Trophoblast cell (in vitro differentiated cells and primary cell): ENCODE data around the gene USP11.
"Not testable (repeated sequence)": the region's sequence is repeated elsewhere in the genome, so short reads cannot be mapped to it uniquely, and the experiment has no call there.

ENCODE experiments used
- DNase-seq, 2 donors: peaks; one replicate each; pipeline ENCODE4 v3.0.0-alpha.2; 2016
- H2AFZ ChIP-seq: 2 replicates; pipeline ENCODE4 v1.6.1; 2013; ENCODE audit warnings: low read length, moderate library complexity, mild to moderate bottlenecking; ENCODE audit not compliant: insufficient read depth, poor library complexity
- H2AK5ac ChIP-seq: 2 replicates; pipeline ENCODE4 v1.6.1; 2013; ENCODE audit warnings: mild to moderate bottlenecking, low read length
- H2BK120ac ChIP-seq: 2 replicates; pipeline ENCODE4 v1.6.1; 2013; ENCODE audit warnings: low read length, mild to moderate bottlenecking, moderate library complexity; ENCODE audit not compliant: insufficient read depth, poor library complexity
- H2BK12ac ChIP-seq: 2 replicates; pipeline ENCODE4 v1.6.1; 2013; ENCODE audit warnings: mild to moderate bottlenecking, low read length, moderate library complexity
- H2BK5ac ChIP-seq: 2 replicates; pipeline ENCODE4 v1.6.1; 2013; ENCODE audit warnings: low read length, low read depth, moderate library complexity, mild to moderate bottlenecking; ENCODE audit not compliant: poor library complexity
- H3K14ac ChIP-seq: 2 replicates; pipeline ENCODE4 v1.6.1; 2013; ENCODE audit warnings: mild to moderate bottlenecking, low read length
- H3K18ac ChIP-seq: 2 replicates; pipeline ENCODE4 v1.6.1; 2013; ENCODE audit warnings: mild to moderate bottlenecking, low read length
- H3K23ac ChIP-seq: 2 replicates; pipeline ENCODE4 v1.6.1; 2013; ENCODE audit warnings: low read length
- H3K27ac ChIP-seq: 2 replicates; pipeline ENCODE4 v1.5.1; 2013; ENCODE audit warnings: low read depth, mild to moderate bottlenecking, inconsistent platforms, low read length, moderate library complexity
- H3K27me3 ChIP-seq: 2 replicates; pipeline ENCODE4 v1.6.1; 2013; ENCODE audit warnings: inconsistent platforms, mild to moderate bottlenecking, low read length, moderate library complexity; ENCODE audit not compliant: insufficient read depth
- H3K36me3 ChIP-seq, 2 experiments: 1 replicate in 1 of 2; 2 replicates in 1 of 2; pipeline ENCODE4 v1.6.1; 2013; ENCODE audit warnings: low read length in 2 of 2, mild to moderate bottlenecking in 2 of 2, moderate library complexity in 1 of 2; ENCODE audit not compliant: insufficient read depth in 2 of 2, control insufficient read depth in 1 of 2
- H3K4ac ChIP-seq: 2 replicates; pipeline ENCODE4 v1.6.1; 2013; ENCODE audit warnings: low read depth, mild to moderate bottlenecking, low read length, moderate library complexity
- H3K4me1 ChIP-seq, 2 experiments: 1 replicate in 1 of 2; 2 replicates in 1 of 2; pipeline ENCODE4 v1.6.1; 2013; ENCODE audit warnings: low read length in 2 of 2, mild to moderate bottlenecking in 2 of 2, moderate library complexity in 1 of 2; ENCODE audit not compliant: insufficient read depth in 2 of 2, control insufficient read depth in 1 of 2
- H3K4me2 ChIP-seq: 2 replicates; pipeline ENCODE4 v1.6.1; 2013; ENCODE audit warnings: inconsistent platforms, mild to moderate bottlenecking, low read length, moderate library complexity
- H3K4me3 ChIP-seq: 2 replicates; pipeline ENCODE4 v1.5.1; 2013; ENCODE audit warnings: mild to moderate bottlenecking, low read depth, low read length, inconsistent platforms
- H3K79me1 ChIP-seq: one replicate; pipeline ENCODE4 v1.6.1; 2013; ENCODE audit warnings: low read length
- H3K79me2 ChIP-seq: 2 replicates; pipeline ENCODE4 v1.6.1; 2013; ENCODE audit warnings: low read length, mild to moderate bottlenecking; ENCODE audit not compliant: control insufficient read depth, insufficient read depth, poor library complexity
- H3K9ac ChIP-seq: 2 replicates; pipeline ENCODE4 v1.6.1; 2013; ENCODE audit warnings: mild to moderate bottlenecking, low read length
- H3K9me3 ChIP-seq: 2 replicates; pipeline ENCODE4 v1.6.1; 2013; ENCODE audit warnings: low read depth, mild to moderate bottlenecking, control low read depth, inconsistent platforms, low read length; ENCODE audit not compliant: insufficient read depth
- H4K12ac ChIP-seq: 2 replicates; pipeline ENCODE4 v1.6.1; 2013; ENCODE audit warnings: low read depth, mild to moderate bottlenecking, low read length, moderate library complexity
- H4K8ac ChIP-seq: 2 replicates; pipeline ENCODE4 v1.6.1; 2013; ENCODE audit warnings: low read depth, mild to moderate bottlenecking, low read length, moderate library complexity
- H4K91ac ChIP-seq: one replicate; pipeline ENCODE4 v1.6.1; 2013; ENCODE audit warnings: low read depth, mild to moderate bottlenecking, low read length, moderate library complexity
- WGBS: extraction: QIAGEN DNeasy Blood & Tissue Kit; methylation state at CpG from one replicate; pipeline ENCODE4 v1.1.7; 2013; ENCODE audit warnings: missing lambda C conversion rate; ENCODE audit not compliant: insufficient read length, insufficient coverage; ENCODE audit errors: extremely low coverage; 5-methylcytosine and 5-hydroxymethylcytosine counted together

Gene USP11

DNA sequence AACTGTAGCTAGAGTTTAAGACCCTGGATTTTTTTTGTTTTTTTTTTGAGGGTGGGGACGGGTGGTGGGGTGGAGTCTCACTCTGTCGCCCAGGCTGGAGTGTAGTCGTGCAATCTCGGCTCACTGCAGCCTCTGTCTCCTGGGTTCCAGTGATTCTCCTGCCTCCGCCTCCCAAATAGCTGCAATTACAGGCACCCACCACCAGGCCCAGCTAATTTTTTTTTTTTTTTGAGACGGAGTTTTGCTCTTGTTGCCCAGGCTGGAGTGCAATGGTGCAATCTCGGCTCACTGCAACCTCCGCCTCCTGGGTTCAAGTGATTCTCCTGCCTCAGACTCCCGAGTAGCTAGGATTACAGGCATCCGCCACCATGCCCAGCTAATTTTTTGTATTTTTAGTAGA lies 51.8 kb downstream of the USP11 start:
- not testable (repeated sequence) for H3K9me3 ChIP-seq, H3K4ac ChIP-seq, H2BK120ac ChIP-seq, H4K91ac ChIP-seq, H3K23ac ChIP-seq, H3K14ac ChIP-seq, H3K9ac ChIP-seq, H3K18ac ChIP-seq, H3K27ac ChIP-seq, H4K8ac ChIP-seq, H3K4me3 ChIP-seq, H3K36me3 ChIP-seq, H3K79me2 ChIP-seq, H3K79me1 ChIP-seq, H2AK5ac ChIP-seq, H2BK5ac ChIP-seq, H2AFZ ChIP-seq, H3K4me2 ChIP-seq, H3K4me1 ChIP-seq, DNase-seq, H4K12ac ChIP-seq, H3K27me3 ChIP-seq, H2BK12ac ChIP-seq
- no CpG with 5 or more reads among the region's 10 CpGs for WGBS

DNA sequence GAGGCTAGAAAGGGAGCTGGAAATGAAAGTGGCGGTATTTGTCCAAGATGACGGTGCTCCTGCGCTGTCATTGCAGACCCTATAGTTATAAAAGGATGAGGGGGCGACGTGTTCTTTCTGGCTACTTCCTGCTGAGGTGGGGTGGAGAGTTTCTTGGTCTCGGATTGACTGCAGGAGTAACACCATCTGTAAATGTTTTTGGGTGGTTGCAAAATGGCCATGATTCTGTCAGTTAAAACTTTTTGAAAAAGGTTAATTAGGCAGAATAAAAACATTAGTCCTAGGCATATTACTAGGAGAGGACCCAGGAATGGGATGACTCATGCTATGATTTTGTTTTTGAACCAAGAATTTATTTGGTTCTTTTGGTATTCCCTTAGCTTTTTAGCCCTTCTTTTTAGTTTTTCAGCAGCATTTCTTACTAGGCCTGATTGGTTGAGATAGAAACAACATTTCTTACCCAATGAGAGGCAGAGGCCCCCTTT lies 53.1 kb downstream of the USP11 start:
- WGBS: no CpG with 5 or more reads among the region's 6 CpGs
- H3K9ac ChIP-seq: no peak overlapping the region
- H2BK12ac ChIP-seq: no peak overlapping the region
- H3K4me1 ChIP-seq: no peaks in the 10 kb centered on the region
- H3K27ac ChIP-seq: no peak overlapping the region
- no peak overlapping the region for H4K8ac ChIP-seq
- H3K18ac ChIP-seq: no peak overlapping the region
- no peak overlapping the region for H4K91ac ChIP-seq
- H3K27me3 ChIP-seq: no peaks in the 10 kb centered on the region
- no peaks in the 10 kb centered on the region for H3K79me2 ChIP-seq
- H3K4ac ChIP-seq: no peak overlapping the region
- H3K79me1 ChIP-seq: no peaks in the 10 kb centered on the region
- H2BK120ac ChIP-seq: no peak overlapping the region
- no peaks in the 10 kb centered on the region for H3K36me3 ChIP-seq
- H3K4me3 ChIP-seq: no peak overlapping the region
- no peak overlapping the region for H3K4me2 ChIP-seq
- H2AFZ ChIP-seq: no peak overlapping the region
- no peak for DNase-seq
- H3K23ac ChIP-seq: no peak overlapping the region
- no peak overlapping the region for H3K14ac ChIP-seq
- H3K9me3 ChIP-seq: no peaks in the 10 kb centered on the region
- no peak overlapping the region for H2BK5ac ChIP-seq
- no peak overlapping the region for H2AK5ac ChIP-seq
- H4K12ac ChIP-seq: no peak overlapping the region

DNA sequence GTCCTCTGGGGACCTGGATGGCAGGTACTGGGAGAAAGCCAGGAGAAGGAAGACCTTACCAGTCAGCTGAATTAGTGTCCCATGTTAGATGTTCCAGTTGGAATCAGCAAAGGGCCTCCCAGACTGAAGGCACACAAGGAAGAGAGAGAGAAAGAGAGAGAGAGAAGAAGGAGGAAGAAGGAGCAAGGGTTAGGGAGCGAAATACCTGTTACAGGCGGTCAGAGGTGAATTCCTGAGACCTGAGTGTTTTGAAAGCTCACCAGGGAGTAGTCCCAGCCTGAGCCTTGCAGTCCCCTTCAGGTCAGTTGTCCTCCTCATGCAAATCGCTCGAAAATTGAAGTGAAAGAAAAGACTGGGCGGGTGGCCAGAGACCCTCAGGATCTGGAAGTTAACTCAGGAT lies 60.3 kb downstream of the USP11 start:
- Histone ChIP-seq H3K36me3 (no peaks in the 10 kb centered on the region), H3K4me3 (no peak overlapping the region), H3K4ac (no peak overlapping the region), H3K18ac (no peak overlapping the region), H4K12ac (no peak overlapping the region), H3K4me1 (peaks cover 0 to 6% of the 10 kb centered on the region in 2 experiments), H3K27ac (no peak overlapping the region), H2AK5ac (no peak overlapping the region), H3K9me3 (no peaks in the 10 kb centered on the region), H3K27me3 (no peaks in the 10 kb centered on the region), H2BK5ac (no peak overlapping the region), H4K8ac (no peak overlapping the region), H2BK120ac (no peak overlapping the region), H3K9ac (no peak overlapping the region), H2AFZ (no peak overlapping the region), H3K79me2 (no peaks in the 10 kb centered on the region), H3K79me1 (no peaks in the 10 kb centered on the region), H3K14ac (no peak overlapping the region), H3K4me2 (no peak overlapping the region), H4K91ac (no peak overlapping the region), H2BK12ac (no peak overlapping the region), H3K23ac (no peak overlapping the region)
- peak in 1 of 2 donors; percentile 29 for DNase-seq
- WGBS: no CpG with 5 or more reads among the region's 5 CpGs

DNA sequence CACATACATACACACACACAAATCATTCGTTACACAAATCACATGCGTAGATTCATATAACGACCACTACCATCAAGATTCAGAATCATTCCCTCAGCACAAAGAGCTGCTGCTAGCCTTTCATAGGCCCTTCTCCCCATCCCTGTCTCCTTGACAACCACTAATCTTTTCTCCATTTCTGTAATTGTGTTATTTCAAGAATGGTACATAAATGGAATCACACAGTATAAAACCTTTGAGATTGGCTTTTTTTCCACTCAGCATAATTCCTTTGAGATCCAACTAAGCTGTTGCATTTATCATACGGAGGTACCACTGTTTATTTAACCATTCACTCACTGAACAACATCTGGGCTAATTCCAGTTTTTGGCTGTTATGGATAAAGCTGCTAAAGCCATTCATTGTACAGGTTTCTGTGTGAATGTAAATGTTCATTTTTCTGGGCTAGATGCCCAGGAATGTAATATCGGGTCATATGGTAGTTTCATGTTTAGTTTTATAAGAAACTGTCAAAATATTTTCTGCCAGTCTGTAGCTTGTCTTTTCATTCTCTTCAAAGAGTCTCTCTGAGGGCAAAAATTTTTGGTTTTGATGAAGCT lies 64.1 kb downstream of the USP11 start:
- H3K4ac ChIP-seq: no peak overlapping the region
- no peak overlapping the region for H3K14ac ChIP-seq
- H2BK120ac ChIP-seq: no peak overlapping the region
- no peak overlapping the region for H3K9ac ChIP-seq
- no peaks in the 10 kb centered on the region for H3K9me3 ChIP-seq
- peaks cover 0 to 6% of the 10 kb centered on the region in 2 experiments for H3K4me1 ChIP-seq
- no peak overlapping the region for H4K8ac ChIP-seq
- H3K23ac ChIP-seq: no peak overlapping the region
- H3K79me2 ChIP-seq: no peaks in the 10 kb centered on the region
- no peak for DNase-seq
- H3K18ac ChIP-seq: no peak overlapping the region
- no peak overlapping the region for H4K12ac ChIP-seq
- no peak overlapping the region for H3K4me2 ChIP-seq
- no peaks in the 10 kb centered on the region for H3K27me3 ChIP-seq
- no peaks in the 10 kb centered on the region for H3K36me3 ChIP-seq
- no CpG with 5 or more reads among the region's 5 CpGs for WGBS
- no peak overlapping the region for H2AK5ac ChIP-seq
- no peak overlapping the region for H2AFZ ChIP-seq
- no peak overlapping the region for H3K4me3 ChIP-seq
- H2BK12ac ChIP-seq: peak overlapping the region; percentile 58
- H2BK5ac ChIP-seq: no peak overlapping the region
- no peak overlapping the region for H4K91ac ChIP-seq
- H3K79me1 ChIP-seq: no peaks in the 10 kb centered on the region
- no peak overlapping the region for H3K27ac ChIP-seq
